Measurements from ENCODE around the gene THPO.

The THPO gene

GRCh38 chr3:184417619-184418327, 39.8 kb upstream of the THPO start:
- Histone ChIP-seq H3K36me3 (ENCODE audit: control insufficient read depth in 1 of 2, insufficient read depth in 2 of 2, low read length in 2 of 2) (no peaks in the 10 kb centered on the region), H4K12ac (ENCODE audit: low read depth, low read length) (no peak overlapping the region), H3K4me1 (ENCODE audit: control insufficient read depth in 1 of 2, insufficient read depth in 2 of 2, low read length in 2 of 2) (peaks cover 0 to 3% of the 10 kb centered on the region in 2 experiments), H2BK5ac (ENCODE audit: low read depth, low read length, poor library complexity) (no peak overlapping the region), H4K8ac (ENCODE audit: low read depth, low read length) (no peak overlapping the region), H2AK5ac (ENCODE audit: low read length) (no peak overlapping the region), H3K23ac (ENCODE audit: low read length) (no peak overlapping the region), H3K27ac (ENCODE audit: low read depth, low read length) (no peak overlapping the region), H2AFZ (ENCODE audit: insufficient read depth, low read length, poor library complexity) (no peak overlapping the region), H3K27me3 (ENCODE audit: insufficient read depth, low read length) (no peaks in the 10 kb centered on the region), H3K9me3 (ENCODE audit: insufficient read depth, low read depth, low read length) (peaks cover 2% of the 10 kb centered on the region), H4K91ac (ENCODE audit: low read depth, low read length) (peak overlapping the region; percentile 49), H3K14ac (ENCODE audit: low read length) (no peak overlapping the region), H3K79me2 (ENCODE audit: control insufficient read depth, insufficient read depth, low read length, poor library complexity) (no peaks in the 10 kb centered on the region), H2BK12ac (ENCODE audit: low read length) (no peak overlapping the region), H3K4me2 (ENCODE audit: low read length) (no peak overlapping the region), H3K4ac (ENCODE audit: low read depth, low read length) (no peak overlapping the region), H2BK120ac (ENCODE audit: insufficient read depth, low read length, poor library complexity) (no peak overlapping the region), H3K9ac (ENCODE audit: low read length) (no peak overlapping the region), H3K4me3 (ENCODE audit: low read depth, low read length) (no peak overlapping the region), H3K79me1 (ENCODE audit: low read length) (no peaks in the 10 kb centered on the region), H3K18ac (ENCODE audit: low read length) (no peak overlapping the region)
- WGBS (ENCODE audit: extremely low coverage, insufficient coverage, insufficient read length): no CpG with 5 or more reads among the region's 14 CpGs
- DNase-seq: peak; percentile 43 to 77

DNA sequence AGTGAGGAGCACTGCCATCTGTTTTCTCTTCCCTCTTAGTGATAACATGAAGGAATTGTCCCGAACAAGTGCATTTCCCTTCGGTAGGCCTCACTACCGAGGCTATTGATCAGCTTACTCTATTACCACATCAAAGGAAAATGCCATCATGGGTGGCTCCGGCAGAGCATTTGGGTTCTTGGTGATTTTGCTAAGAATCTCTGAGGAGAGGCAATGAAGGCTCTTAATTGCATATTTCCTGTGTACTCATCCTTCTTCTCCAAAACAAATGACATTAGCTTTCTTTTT, 37.1 kb upstream of the THPO start:
- H3K79me2 ChIP-seq (ENCODE audit: control insufficient read depth, insufficient read depth, low read length, poor library complexity): no peaks in the 10 kb centered on the region
- no peaks in the 10 kb centered on the region for H3K79me1 ChIP-seq (ENCODE audit: low read length)
- H4K8ac ChIP-seq (ENCODE audit: low read depth, low read length): no peak overlapping the region
- H3K36me3 ChIP-seq (ENCODE audit: control insufficient read depth in 1 of 2, insufficient read depth in 2 of 2, low read length in 2 of 2): no peaks in the 10 kb centered on the region
- H3K27ac ChIP-seq (ENCODE audit: low read depth, low read length): no peak overlapping the region
- H2AFZ ChIP-seq (ENCODE audit: insufficient read depth, low read length, poor library complexity): no peak overlapping the region
- peaks cover 2% of the 10 kb centered on the region for H3K9me3 ChIP-seq (ENCODE audit: insufficient read depth, low read depth, low read length)
- no peak overlapping the region for H4K91ac ChIP-seq (ENCODE audit: low read depth, low read length)
- H3K4me3 ChIP-seq (ENCODE audit: low read depth, low read length): no peak overlapping the region
- H3K4ac ChIP-seq (ENCODE audit: low read depth, low read length): no peak overlapping the region
- no peak overlapping the region for H3K14ac ChIP-seq (ENCODE audit: low read length)
- H3K4me1 ChIP-seq (ENCODE audit: control insufficient read depth in 1 of 2, insufficient read depth in 2 of 2, low read length in 2 of 2): peaks cover 0 to 3% of the 10 kb centered on the region in 2 experiments
- no CpG with 5 or more reads among the region's 4 CpGs for WGBS (ENCODE audit: extremely low coverage, insufficient coverage, insufficient read length)
- no peak overlapping the region for H3K4me2 ChIP-seq (ENCODE audit: low read length)
- H2AK5ac ChIP-seq (ENCODE audit: low read length): no peak overlapping the region
- DNase-seq: no peak
- H2BK120ac ChIP-seq (ENCODE audit: insufficient read depth, low read length, poor library complexity): no peak overlapping the region
- H2BK12ac ChIP-seq (ENCODE audit: low read length): no peak overlapping the region
- no peak overlapping the region for H4K12ac ChIP-seq (ENCODE audit: low read depth, low read length)
- H3K27me3 ChIP-seq (ENCODE audit: insufficient read depth, low read length): no peaks in the 10 kb centered on the region
- no peak overlapping the region for H3K18ac ChIP-seq (ENCODE audit: low read length)
- H3K23ac ChIP-seq (ENCODE audit: low read length): no peak overlapping the region
- no peak overlapping the region for H3K9ac ChIP-seq (ENCODE audit: low read length)
- no peak overlapping the region for H2BK5ac ChIP-seq (ENCODE audit: low read depth, low read length, poor library complexity)

- Histone ChIP-seq H3K23ac (ENCODE audit: low read length) (no peak overlapping the region), H3K4ac (ENCODE audit: low read depth, low read length) (no peak overlapping the region), H3K79me1 (ENCODE audit: low read length) (no peaks in the 10 kb centered on the region), H2BK5ac (ENCODE audit: low read depth, low read length, poor library complexity) (no peak overlapping the region), H3K9me3 (ENCODE audit: insufficient read depth, low read depth, low read length) (peaks cover 2% of the 10 kb centered on the region), H3K4me3 (ENCODE audit: low read depth, low read length) (peak overlapping the region; percentile 6), H3K4me2 (ENCODE audit: low read length) (no peak overlapping the region), H3K79me2 (ENCODE audit: control insufficient read depth, insufficient read depth, low read length, poor library complexity) (no peaks in the 10 kb centered on the region), H3K36me3 (ENCODE audit: control insufficient read depth in 1 of 2, insufficient read depth in 2 of 2, low read length in 2 of 2) (no peaks in the 10 kb centered on the region), H2BK12ac (ENCODE audit: low read length) (no peak overlapping the region), H4K91ac (ENCODE audit: low read depth, low read length) (no peak overlapping the region), H3K4me1 (ENCODE audit: control insufficient read depth in 1 of 2, insufficient read depth in 2 of 2, low read length in 2 of 2) (peaks cover 0 to 3% of the 10 kb centered on the region in 2 experiments), H3K18ac (ENCODE audit: low read length) (no peak overlapping the region), H4K12ac (ENCODE audit: low read depth, low read length) (no peak overlapping the region), H2BK120ac (ENCODE audit: insufficient read depth, low read length, poor library complexity) (no peak overlapping the region), H2AK5ac (ENCODE audit: low read length) (no peak overlapping the region), H3K27ac (ENCODE audit: low read depth, low read length) (no peak overlapping the region), H2AFZ (ENCODE audit: insufficient read depth, low read length, poor library complexity) (no peak overlapping the region), H4K8ac (ENCODE audit: low read depth, low read length) (no peak overlapping the region), H3K9ac (ENCODE audit: low read length) (no peak overlapping the region), H3K27me3 (ENCODE audit: insufficient read depth, low read length) (no peaks in the 10 kb centered on the region), H3K14ac (ENCODE audit: low read length) (no peak overlapping the region)
- WGBS (ENCODE audit: extremely low coverage, insufficient coverage, insufficient read length): 100% methylated on average over 1 of the region's 16 CpGs
- no peak for DNase-seq
Measured at GRCh38 chr3:184414418-184415202, 36.6 kb upstream of the THPO start.

DNA sequence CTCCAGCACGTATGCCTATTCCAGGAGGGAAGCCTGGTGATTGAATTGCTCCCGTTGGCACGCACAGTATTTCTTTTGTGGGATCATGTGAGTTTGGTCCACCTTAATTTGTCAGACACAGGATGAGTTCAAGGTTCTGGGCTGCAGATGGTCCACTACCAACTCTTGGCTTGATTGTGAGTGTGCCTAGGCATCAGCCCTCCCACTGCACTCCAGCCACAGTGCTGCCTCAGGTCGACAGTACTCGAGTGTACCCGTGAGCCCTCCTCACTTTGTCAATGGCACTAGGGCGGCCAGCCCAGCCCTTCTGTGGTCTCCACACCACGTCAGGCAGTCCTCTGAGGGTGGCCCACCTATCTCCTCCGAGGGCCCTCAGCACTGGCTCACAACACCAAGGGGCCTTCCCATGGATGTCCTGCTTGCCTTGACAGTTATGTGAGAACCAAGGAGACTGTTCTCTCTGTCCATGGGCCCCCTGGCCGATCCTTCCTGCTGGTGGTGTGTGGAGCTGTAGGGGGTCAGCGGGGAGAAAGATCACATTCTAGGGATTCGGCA, 32.0 kb upstream of the THPO start:
- Histone ChIP-seq H2AFZ (ENCODE audit: insufficient read depth, low read length, poor library complexity) (no peak overlapping the region), H3K18ac (ENCODE audit: low read length) (no peak overlapping the region), H4K91ac (ENCODE audit: low read depth, low read length) (no peak overlapping the region), H3K4ac (ENCODE audit: low read depth, low read length) (no peak overlapping the region), H4K8ac (ENCODE audit: low read depth, low read length) (no peak overlapping the region), H3K23ac (ENCODE audit: low read length) (no peak overlapping the region), H3K79me2 (ENCODE audit: control insufficient read depth, insufficient read depth, low read length, poor library complexity) (no peaks in the 10 kb centered on the region), H3K4me2 (ENCODE audit: low read length) (no peak overlapping the region), H3K27me3 (ENCODE audit: insufficient read depth, low read length) (no peaks in the 10 kb centered on the region), H3K14ac (ENCODE audit: low read length) (no peak overlapping the region), H2BK5ac (ENCODE audit: low read depth, low read length, poor library complexity) (no peak overlapping the region), H3K79me1 (ENCODE audit: low read length) (no peaks in the 10 kb centered on the region), H3K9ac (ENCODE audit: low read length) (no peak overlapping the region), H3K27ac (ENCODE audit: low read depth, low read length) (no peak overlapping the region), H2BK12ac (ENCODE audit: low read length) (no peak overlapping the region), H3K36me3 (ENCODE audit: control insufficient read depth in 1 of 2, insufficient read depth in 2 of 2, low read length in 2 of 2) (no peaks in the 10 kb centered on the region), H3K4me1 (ENCODE audit: control insufficient read depth in 1 of 2, insufficient read depth in 2 of 2, low read length in 2 of 2) (no peaks in the 10 kb centered on the region), H3K9me3 (ENCODE audit: insufficient read depth, low read depth, low read length) (peaks cover 2% of the 10 kb centered on the region), H2BK120ac (ENCODE audit: insufficient read depth, low read length, poor library complexity) (no peak overlapping the region), H4K12ac (ENCODE audit: low read depth, low read length) (no peak overlapping the region), H2AK5ac (ENCODE audit: low read length) (no peak overlapping the region), H3K4me3 (ENCODE audit: low read depth, low read length) (no peak overlapping the region)
- DNase-seq: no peak
- no CpG with 5 or more reads among the region's 12 CpGs for WGBS (ENCODE audit: extremely low coverage, insufficient coverage, insufficient read length)
